Esophagus squamous epithelium (tissue), 4 donors: ENCODE data around the gene TCERG1L.

ENCODE experiments used
- CTCF ChIP-seq, 6 experiments: fragments of 450-650 bp in 4 of 6; fragments of 200-600 bp in 2 of 6; sonication (generic) in 2 of 6; IDR thresholded peaks; one replicate each; pipeline ENCODE4 v1.5.1; 2016 to 2019; ENCODE audit warnings: antibody characterized with exemption in 6 of 6, mild to moderate bottlenecking in 4 of 6, moderate library complexity in 4 of 6
- POLR2A ChIP-seq, 4 donors: fragments of 450-650 bp; IDR thresholded peaks; one replicate each; pipeline ENCODE4 v1.6.1; 2017; ENCODE audit warnings: antibody characterized with exemption in 4 of 4, mild to moderate bottlenecking in 4 of 4, moderate library complexity in 3 of 4

- TF ChIP-seq CTCF (IDR thresholded peaks at IDR 0.05) (no peak), POLR2A (IDR thresholded peaks at IDR 0.05) (no peak)
Observed at GRCh38 chr10:131162211-131162610, 149.3 kb downstream of the TCERG1L start.
